ENCODE measurements around the gene TECPR1. TPM values are rescaled to one million over a fixed set of nuclear protein-coding genes. Genes with fewer than 3 reads are reported as not detected.
"Not testable (repeated sequence)": the region's sequence is repeated elsewhere in the genome, so short reads cannot be mapped to it uniquely, and the experiment has no call there.

The TECPR1 gene
- total RNA-seq, 5 donors from 2014 or later (not counting 1 experiment from before 2014, with no cell fraction given), result 118 to 192 (median 162) TPM

- Mint-ChIP-seq H3K4me1 (peaks cover 17 to 19% (median 17%) of the 10 kb centered on the region in 3 donors), H3K27me3 (no peaks in the 10 kb centered on the region), H3K27ac (no peak overlapping the region), H3K9me3 (no peaks in the 10 kb centered on the region), H3K4me3 (no peak overlapping the region), H3K36me3 (peaks cover 28% of the 10 kb centered on the region)
- ChIA-PET POLR2A (no interaction called here), CTCF (no interaction called here)
- H3K36me3 ChIP-seq (ENCODE audit: control insufficient read depth in 2 of 2, extremely low read depth in 1 of 2, insufficient read depth in 1 of 2, low read length in 1 of 2), result peaks cover 7 to 52% of the 10 kb centered on the region in 2 donors
- DNase-seq (no peak), ATAC-seq (replicated peaks in 1 of 4) (no peak)
- no peaks in the 10 kb centered on the region for H3K9me3 ChIP-seq
- H3K4me3 ChIP-seq (ENCODE audit: control insufficient read depth in 1 of 2, extremely low read depth in 1 of 2, low read length in 1 of 2), result no peak overlapping the region
- H3K27me3 ChIP-seq (replicated peaks in 1 of 2; ENCODE audit: control insufficient read depth in 2 of 2, extremely low read depth in 1 of 2, insufficient read depth in 2 of 2, low read length in 1 of 2), result no peaks in the 10 kb centered on the region
- H3K4me1 ChIP-seq (ENCODE audit: control insufficient read depth in 1 of 2, extremely low read depth in 1 of 2, insufficient read depth in 2 of 2, low read length in 2 of 2), result peaks cover 0 to 4% of the 10 kb centered on the region in 2 experiments
- no peak overlapping the region for H3K27ac ChIP-seq (ENCODE audit: low read length)
- WGBS (ENCODE audit: insufficient coverage), result 97% methylated on average over 34 of the region's 34 CpGs
These were observed 30.2 kb downstream of the TECPR1 start for GRCh38 chr7:98221611-98222532.

GRCh38 chr7:98219382-98219781, 32.6 kb downstream of the TECPR1 start:
- CTCF ChIA-PET; H3K27me3 ChIP-seq (replicated peaks in 1 of 2; ENCODE audit: control insufficient read depth in 2 of 2, extremely low read depth in 1 of 2, insufficient read depth in 2 of 2, low read length in 1 of 2); H3K9me3 ChIP-seq; ATAC-seq (replicated peaks in 1 of 4); H3K9me3 Mint-ChIP-seq; H3K4me1 ChIP-seq (ENCODE audit: control insufficient read depth in 1 of 2, extremely low read depth in 1 of 2, insufficient read depth in 2 of 2, low read length in 2 of 2); H3K4me3 ChIP-seq (ENCODE audit: control insufficient read depth in 1 of 2, extremely low read depth in 1 of 2, low read length in 1 of 2); H3K4me3 Mint-ChIP-seq; H3K27ac ChIP-seq (ENCODE audit: low read length); POLR2A ChIA-PET; H3K27me3 Mint-ChIP-seq; DNase-seq: not testable (repeated sequence)
- Mint-ChIP-seq H3K27ac (peak overlapping the region; percentile 35 to 74), H3K4me1 (peaks cover 17 to 22% (median 17%) of the 10 kb centered on the region in 3 donors), H3K36me3 (peaks cover 19% of the 10 kb centered on the region)
- WGBS (ENCODE audit: insufficient coverage), result 91% methylated on average over 3 of the region's 6 CpGs
- H3K36me3 ChIP-seq (ENCODE audit: control insufficient read depth in 2 of 2, extremely low read depth in 1 of 2, insufficient read depth in 1 of 2, low read length in 1 of 2), result peaks cover 13 to 44% of the 10 kb centered on the region in 2 donors

- H3K4me3 ChIP-seq (ENCODE audit: control insufficient read depth in 1 of 2, extremely low read depth in 1 of 2, low read length in 1 of 2), result no peak overlapping the region
- Mint-ChIP-seq H3K4me3 (peak overlapping the region in 1 of 3 donors; percentile 34), H3K9me3 (no peaks in the 10 kb centered on the region), H3K27me3 (no peaks in the 10 kb centered on the region), H3K4me1 (peaks cover 17 to 22% (median 19%) of the 10 kb centered on the region in 3 donors), H3K36me3 (peaks cover 16% of the 10 kb centered on the region), H3K27ac (peak overlapping the region; percentile 33 to 77)
- peaks cover 0 to 5% of the 10 kb centered on the region in 2 experiments for H3K4me1 ChIP-seq (ENCODE audit: control insufficient read depth in 1 of 2, extremely low read depth in 1 of 2, insufficient read depth in 2 of 2, low read length in 2 of 2)
- WGBS (ENCODE audit: insufficient coverage), result 88% methylated on average over 31 of the region's 41 CpGs
- H3K27me3 ChIP-seq (replicated peaks in 1 of 2; ENCODE audit: control insufficient read depth in 2 of 2, extremely low read depth in 1 of 2, insufficient read depth in 2 of 2, low read length in 1 of 2), result no peaks in the 10 kb centered on the region
- peaks cover 16 to 35% of the 10 kb centered on the region in 2 donors for H3K36me3 ChIP-seq (ENCODE audit: control insufficient read depth in 2 of 2, extremely low read depth in 1 of 2, insufficient read depth in 1 of 2, low read length in 1 of 2)
- H3K9me3 ChIP-seq, result no peaks in the 10 kb centered on the region
- ChIA-PET CTCF (no interaction called here), POLR2A (interaction anchor here in 1 of 2 donors (0.6 kb wide), 1 partner anchor 51 kb away, joined by 5 read pairs; no protein-coding TSS in a partner anchor)
- no peak overlapping the region for H3K27ac ChIP-seq (ENCODE audit: low read length)
- no peak for DNase-seq
- no peak for ATAC-seq (replicated peaks in 1 of 4)
These were observed 34.1 kb downstream of the TECPR1 start for GRCh38 chr7:98217623-98218582.

GRCh38 chr7:98216941-98217622, 35.0 kb downstream of the TECPR1 start:
- 94% methylated on average over 18 of the region's 24 CpGs for WGBS (ENCODE audit: insufficient coverage)
- Histone ChIP-seq H3K27ac (ENCODE audit: low read length) (no peak overlapping the region), H3K36me3 (ENCODE audit: control insufficient read depth in 2 of 2, extremely low read depth in 1 of 2, insufficient read depth in 1 of 2, low read length in 1 of 2) (peaks cover 16 to 27% of the 10 kb centered on the region in 2 donors), H3K4me3 (ENCODE audit: control insufficient read depth in 1 of 2, extremely low read depth in 1 of 2, low read length in 1 of 2) (no peak overlapping the region), H3K9me3 (no peaks in the 10 kb centered on the region), H3K4me1 (ENCODE audit: control insufficient read depth in 1 of 2, extremely low read depth in 1 of 2, insufficient read depth in 2 of 2, low read length in 2 of 2) (peaks cover 0 to 9% of the 10 kb centered on the region in 2 experiments), H3K27me3 (replicated peaks in 1 of 2; ENCODE audit: control insufficient read depth in 2 of 2, extremely low read depth in 1 of 2, insufficient read depth in 2 of 2, low read length in 1 of 2) (no peaks in the 10 kb centered on the region)
- ATAC-seq (replicated peaks in 1 of 4) (no peak), DNase-seq (no peak)
- Mint-ChIP-seq H3K9me3 (no peaks in the 10 kb centered on the region), H3K36me3 (peaks cover 16% of the 10 kb centered on the region), H3K27me3 (no peaks in the 10 kb centered on the region), H3K4me3 (no peak overlapping the region), H3K27ac (no peak overlapping the region), H3K4me1 (peaks cover 17 to 22% (median 19%) of the 10 kb centered on the region in 3 donors)
- ChIA-PET POLR2A (interaction anchor here in 1 of 2 donors (0.6 kb wide), 1 partner anchor 51 kb away, joined by 5 read pairs; no protein-coding TSS in a partner anchor), CTCF (interaction anchor here in 1 of 2 donors (0.7 kb wide), 1 partner anchor 240 kb away, joined by 4 read pairs; no protein-coding TSS in a partner anchor)

- POLR2A ChIA-PET, result no interaction called here
- Mint-ChIP-seq H3K4me3 (no peak overlapping the region), H3K36me3 (peaks cover 11% of the 10 kb centered on the region), H3K9me3 (no peaks in the 10 kb centered on the region), H3K4me1 (peaks cover 17 to 26% (median 23%) of the 10 kb centered on the region in 3 donors), H3K27me3 (no peaks in the 10 kb centered on the region), H3K27ac (no peak overlapping the region)
- H3K4me3 ChIP-seq (ENCODE audit: control insufficient read depth in 1 of 2, extremely low read depth in 1 of 2, low read length in 1 of 2), result no peak overlapping the region
- peaks cover 0 to 6% of the 10 kb centered on the region in 2 experiments for H3K27me3 ChIP-seq (replicated peaks in 1 of 2; ENCODE audit: control insufficient read depth in 2 of 2, extremely low read depth in 1 of 2, insufficient read depth in 2 of 2, low read length in 1 of 2)
- CTCF ChIA-PET, result no interaction called here
- ATAC-seq (replicated peaks in 1 of 4) (no peak), DNase-seq (no peak)
- WGBS (ENCODE audit: insufficient coverage), result 94% methylated on average over 20 of the region's 32 CpGs
- no peak overlapping the region for H3K27ac ChIP-seq (ENCODE audit: low read length)
- no peaks in the 10 kb centered on the region for H3K9me3 ChIP-seq
- peaks cover 16 to 19% of the 10 kb centered on the region in 2 donors for H3K36me3 ChIP-seq (ENCODE audit: control insufficient read depth in 2 of 2, extremely low read depth in 1 of 2, insufficient read depth in 1 of 2, low read length in 1 of 2)
- H3K4me1 ChIP-seq (ENCODE audit: control insufficient read depth in 1 of 2, extremely low read depth in 1 of 2, insufficient read depth in 2 of 2, low read length in 2 of 2), result peaks cover 0 to 17% of the 10 kb centered on the region in 2 experiments
These were observed 36.2 kb downstream of the TECPR1 start for GRCh38 chr7:98215561-98216495.

All from T-cell (primary cell).